HG02981 (cell line): Measurements from ENCODE around the gene AK4.
"Not testable (repeated sequence)": the region's sequence is repeated elsewhere in the genome, so short reads cannot be mapped to it uniquely, and the experiment has no call there.

Experiments
- ATAC-seq: cut with Tn5 transposase; IDR thresholded peaks from one replicate; pipeline ENCODE4 v1.9.1; 2021; ENCODE audit warnings: mild to moderate bottlenecking, moderate library complexity; ENCODE audit not compliant: unreplicated experiment

AK4 gene

GRCh38 chr1:65148178-65148547 lies at the start of gene AK4:
Gene AK4 (plus strand): TSS chr1:65148203. CDS start chr1:65148408, 205 bp downstream.
- peak; percentile 2 for ATAC-seq

GRCh38 chr1:65103807-65104206 lies 44.2 kb upstream of the AK4 start:
- no peak for ATAC-seq

- no peak for ATAC-seq
Measured at GRCh38 chr1:65104854-65105534, 43.0 kb upstream of the AK4 start.

GRCh38 chr1:65105596-65105995 lies 42.4 kb upstream of the AK4 start:
- no peak for ATAC-seq

GRCh38 chr1:65108025-65108642 lies 39.9 kb upstream of the AK4 start:
- ATAC-seq, result no peak

GRCh38 chr1:65109487-65109886 lies 38.5 kb upstream of the AK4 start:
- ATAC-seq, result no peak

GRCh38 chr1:65112811-65113210 lies 35.2 kb upstream of the AK4 start:
- no peak for ATAC-seq

- ATAC-seq, result no peak
Measured at GRCh38 chr1:65113298-65113697, 34.7 kb upstream of the AK4 start.

GRCh38 chr1:65114322-65114721 lies 33.7 kb upstream of the AK4 start:
- no peak for ATAC-seq

- ATAC-seq, result no peak
Measured at GRCh38 chr1:65119951-65120350, 28.1 kb upstream of the AK4 start.

- ATAC-seq, result not testable (repeated sequence)
Measured at GRCh38 chr1:65129104-65129503, 18.9 kb upstream of the AK4 start.

GRCh38 chr1:65138524-65138923 lies 9.5 kb upstream of the AK4 start:
- ATAC-seq, result no peak

GRCh38 chr1:65139793-65140192 lies 8.2 kb upstream of the AK4 start:
- ATAC-seq, result not testable (repeated sequence)

- no peak for ATAC-seq
Measured at GRCh38 chr1:65141394-65141793, 6.6 kb upstream of the AK4 start.

- ATAC-seq, result no peak
Measured at GRCh38 chr1:65141918-65142317, 6.1 kb upstream of the AK4 start.

- ATAC-seq, result not testable (repeated sequence)
Measured at GRCh38 chr1:65143112-65143658, 4.8 kb upstream of the AK4 start.

GRCh38 chr1:65146908-65147423 lies 1.0 kb upstream of the AK4 start:
- no peak for ATAC-seq

- peak; percentile 46 for ATAC-seq
Measured at GRCh38 chr1:65147424-65148177, 402 bp upstream of the AK4 start.

- ATAC-seq, result peak; percentile 53
Measured at GRCh38 chr1:65148548-65149350, 746 bp downstream of the AK4 start.

- ATAC-seq, result peak; percentile 4
Measured at GRCh38 chr1:65149351-65150107, 1.5 kb downstream of the AK4 start.
